ENCODE data around the gene GNAT1. TPM values are rescaled to one million over a fixed set of nuclear protein-coding genes. Genes with fewer than 3 reads are reported as not detected.

The GNAT1 gene
- total RNA-seq, 4 donors from 2014 or later: not detected

DNA sequence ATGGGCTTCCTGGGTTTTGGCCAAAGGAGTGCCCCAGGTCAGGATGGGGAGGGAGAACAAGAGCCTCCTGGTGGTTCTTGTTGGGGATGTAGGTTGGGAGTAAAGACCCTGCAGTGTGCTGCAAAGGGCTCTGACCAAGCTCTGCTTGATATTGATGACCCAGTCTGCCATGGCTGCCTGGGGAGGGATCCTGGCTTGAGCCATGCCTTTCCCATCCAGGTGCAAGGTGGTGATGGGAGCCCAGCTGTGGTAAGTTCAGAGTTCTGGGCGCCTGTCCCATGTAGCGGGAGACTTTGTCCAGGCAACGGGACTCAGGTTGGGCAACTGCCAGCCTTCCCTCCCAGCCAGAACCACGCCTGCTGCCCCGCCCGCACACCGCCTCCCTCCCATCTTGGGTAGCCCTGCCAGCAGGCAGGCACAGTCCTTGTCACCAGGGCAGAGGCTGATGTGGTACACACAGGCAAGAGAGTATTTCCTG, 47.2 kb downstream of the GNAT1 start:
- peaks cover 4 to 74% (median 60%) of the 10 kb centered on the region in 4 donors for H3K4me1 ChIP-seq
- peak overlapping the region; percentile 75 to 99 (median 88) for H3K4me3 ChIP-seq
- TF ChIP-seq, protein P1, sequence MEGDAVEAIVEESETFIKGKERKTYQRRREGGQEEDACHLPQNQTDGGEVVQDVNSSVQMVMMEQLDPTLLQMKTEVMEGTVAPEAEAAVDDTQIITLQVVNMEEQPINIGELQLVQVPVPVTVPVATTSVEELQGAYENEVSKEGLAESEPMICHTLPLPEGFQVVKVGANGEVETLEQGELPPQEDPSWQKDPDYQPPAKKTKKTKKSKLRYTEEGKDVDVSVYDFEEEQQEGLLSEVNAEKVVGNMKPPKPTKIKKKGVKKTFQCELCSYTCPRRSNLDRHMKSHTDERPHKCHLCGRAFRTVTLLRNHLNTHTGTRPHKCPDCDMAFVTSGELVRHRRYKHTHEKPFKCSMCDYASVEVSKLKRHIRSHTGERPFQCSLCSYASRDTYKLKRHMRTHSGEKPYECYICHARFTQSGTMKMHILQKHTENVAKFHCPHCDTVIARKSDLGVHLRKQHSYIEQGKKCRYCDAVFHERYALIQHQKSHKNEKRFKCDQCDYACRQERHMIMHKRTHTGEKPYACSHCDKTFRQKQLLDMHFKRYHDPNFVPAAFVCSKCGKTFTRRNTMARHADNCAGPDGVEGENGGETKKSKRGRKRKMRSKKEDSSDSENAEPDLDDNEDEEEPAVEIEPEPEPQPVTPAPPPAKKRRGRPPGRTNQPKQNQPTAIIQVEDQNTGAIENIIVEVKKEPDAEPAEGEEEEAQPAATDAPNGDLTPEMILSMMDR (IDR thresholded peaks at IDR 0.05): no peak
- TF ChIP-seq POLR2A (IDR thresholded peaks at IDR 0.05): no peak
- no peaks in the 10 kb centered on the region for H3K27me3 ChIP-seq
- peaks cover 0 to 2% (median 0%) of the 10 kb centered on the region in 3 donors for H3K36me3 ChIP-seq
- DNase-seq: peak in 2 of 3 donors; percentile 92 to 96
- H3K9me3 ChIP-seq: no peaks in the 10 kb centered on the region
- H3K27ac ChIP-seq: peak overlapping the region; percentile 90 to 95 (median 94)

DNA sequence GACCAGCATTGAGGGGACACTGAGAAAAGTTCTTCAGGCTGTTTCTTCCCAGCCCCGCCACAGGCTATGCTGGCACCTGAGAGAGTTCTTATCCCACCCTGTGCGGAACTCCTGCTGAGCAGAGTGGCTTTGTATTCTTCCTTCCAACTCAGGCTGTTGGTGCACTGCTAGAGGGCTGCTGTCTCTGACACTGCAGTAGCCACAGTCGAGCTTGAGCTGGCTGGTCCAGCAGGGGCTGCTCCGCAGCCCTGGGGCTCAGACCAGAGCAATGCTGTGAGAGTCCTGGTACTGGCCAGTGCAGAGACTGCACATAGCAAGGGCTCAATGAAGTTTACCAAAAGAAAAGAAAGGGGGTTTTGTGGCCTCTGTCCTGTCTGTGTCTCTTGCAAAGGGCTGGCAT, 48.2 kb downstream of the GNAT1 start:
- Histone ChIP-seq H3K9me3 (no peaks in the 10 kb centered on the region), H3K36me3 (peaks cover 0 to 2% (median 0%) of the 10 kb centered on the region in 3 donors), H3K27me3 (no peaks in the 10 kb centered on the region), H3K4me1 (peaks cover 4 to 77% (median 63%) of the 10 kb centered on the region in 4 donors), H3K27ac (peak overlapping the region in 3 of 4 donors; percentile 93 to 95 (median 94)), H3K4me3 (no peak overlapping the region)
- no peak for DNase-seq
- no peak for TF ChIP-seq POLR2A (IDR thresholded peaks at IDR 0.05)
- TF ChIP-seq, protein P1 (IDR thresholded peaks at IDR 0.05): no peak

DNA sequence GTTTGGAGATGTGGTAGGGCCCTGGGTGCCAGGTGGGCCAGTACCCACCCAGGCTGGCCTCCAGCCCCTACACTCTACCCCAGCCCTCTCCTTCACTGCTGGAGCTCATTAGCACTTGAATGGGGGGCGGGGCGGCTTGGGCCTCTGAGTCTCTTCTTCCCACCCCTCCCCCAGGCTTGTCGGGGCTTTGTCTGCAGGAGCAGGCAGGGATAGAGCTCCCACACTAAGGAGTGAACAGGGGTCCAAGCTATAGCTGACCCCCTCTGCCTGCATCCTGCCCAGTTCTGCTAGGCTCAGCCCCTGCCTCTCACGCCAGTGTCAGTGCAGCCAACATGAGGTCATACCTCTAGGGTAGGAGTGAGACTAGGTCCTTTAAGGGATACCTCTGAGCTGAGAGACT, 49.8 kb downstream of the GNAT1 start:
- peak overlapping the region in 1 of 4 donors; percentile 13 for H3K4me3 ChIP-seq
- no peak for DNase-seq
- peaks cover 7 to 84% (median 69%) of the 10 kb centered on the region in 4 donors for H3K4me1 ChIP-seq
- no peaks in the 10 kb centered on the region for H3K27me3 ChIP-seq
- no peak for TF ChIP-seq POLR2A (IDR thresholded peaks at IDR 0.05)
- TF ChIP-seq, protein P1 (IDR thresholded peaks at IDR 0.05): no peak
- peaks cover 0 to 2% (median 0%) of the 10 kb centered on the region in 3 donors for H3K36me3 ChIP-seq
- H3K27ac ChIP-seq: peak overlapping the region; percentile 66 to 95 (median 72)
- H3K9me3 ChIP-seq: no peaks in the 10 kb centered on the region

DNA sequence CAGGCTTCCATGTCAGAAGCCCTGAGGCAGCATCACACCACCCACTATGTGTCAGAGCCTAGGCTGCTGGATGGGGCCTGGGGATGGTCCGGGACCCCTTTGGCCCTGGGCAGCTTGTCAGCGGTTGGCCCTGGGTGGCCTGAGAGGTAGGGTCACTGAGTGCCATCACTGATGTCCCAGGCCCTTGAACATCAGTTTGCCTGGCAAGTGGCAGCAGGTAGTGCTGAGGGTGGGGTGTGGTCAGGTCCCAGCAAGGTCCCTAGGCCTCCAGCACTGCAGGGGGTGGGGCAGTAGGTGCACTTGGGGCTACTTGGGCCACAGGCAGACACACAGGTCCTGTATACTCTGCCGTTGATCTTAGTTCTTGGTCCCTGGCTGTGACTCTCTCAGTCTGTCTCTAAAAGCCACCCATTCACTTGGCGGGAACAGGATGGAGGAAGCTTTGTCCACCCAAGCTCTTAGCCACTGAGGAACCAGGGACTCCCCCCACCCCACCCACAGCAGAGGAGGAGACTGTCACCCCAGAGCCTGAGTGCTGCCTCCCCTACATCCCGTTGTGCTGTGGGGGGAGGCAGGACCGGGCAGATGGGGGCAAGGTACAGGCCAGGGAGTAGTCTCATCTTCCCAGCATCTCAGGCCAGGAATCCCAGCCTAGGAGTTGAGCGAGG, 50.4 kb downstream of the GNAT1 start:
- no peak for TF ChIP-seq POLR2A (IDR thresholded peaks at IDR 0.05)
- TF ChIP-seq, protein P1 (IDR thresholded peaks at IDR 0.05): no peak
- H3K4me1 ChIP-seq: peaks cover 7 to 91% (median 74%) of the 10 kb centered on the region in 4 donors
- H3K27ac ChIP-seq: peak overlapping the region; percentile 66 to 95 (median 72)
- no peaks in the 10 kb centered on the region for H3K27me3 ChIP-seq
- H3K4me3 ChIP-seq: peak overlapping the region in 1 of 4 donors; percentile 6
- no peaks in the 10 kb centered on the region for H3K9me3 ChIP-seq
- no peak for DNase-seq
- peaks cover 0 to 2% (median 0%) of the 10 kb centered on the region in 3 donors for H3K36me3 ChIP-seq

DNA sequence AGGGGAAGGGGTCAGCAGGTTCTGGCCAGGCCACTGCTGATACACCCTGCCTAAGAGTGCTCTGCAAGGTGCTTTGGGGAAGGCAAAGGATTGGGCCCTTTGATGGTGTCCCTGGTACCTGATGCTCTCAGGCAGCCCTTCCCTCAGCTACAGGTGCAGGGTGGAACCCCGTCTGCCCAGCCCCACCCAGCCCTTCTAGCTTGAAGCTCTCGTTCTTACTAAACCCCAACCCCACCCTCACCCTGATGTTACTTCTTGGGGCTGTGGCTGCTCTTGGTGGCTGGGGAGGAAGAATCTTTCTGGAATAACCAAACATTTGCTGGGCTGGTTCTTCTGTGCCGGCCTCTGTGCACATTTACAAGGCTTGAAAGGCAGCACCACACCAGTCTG, 51.0 kb downstream of the GNAT1 start:
- Histone ChIP-seq H3K4me1 (peaks cover 7 to 91% (median 80%) of the 10 kb centered on the region in 4 donors), H3K27me3 (no peaks in the 10 kb centered on the region), H3K36me3 (peaks cover 0 to 2% (median 0%) of the 10 kb centered on the region in 3 donors), H3K9me3 (no peaks in the 10 kb centered on the region), H3K27ac (peak overlapping the region; percentile 66 to 95 (median 72)), H3K4me3 (peak overlapping the region in 2 of 4 donors; percentile 6 to 19)
- no peak for DNase-seq
- TF ChIP-seq POLR2A (IDR thresholded peaks at IDR 0.05): no peak
- TF ChIP-seq, protein P1 (IDR thresholded peaks at IDR 0.05): no peak
